Astrocyte (in vitro differentiated cells and primary cell): ENCODE results near the gene GUCY2D. TPM values are rescaled to one million over a fixed set of nuclear protein-coding genes. Genes with fewer than 3 reads are reported as not detected.
A peak's percentile ranks its signal among the peaks of the same experiment; 100 is the strongest.

Source experiments
- DNase-seq: peaks from one replicate; pipeline ENCODE4 v3.0.0-alpha.2; 2010; ENCODE audit warnings: low read depth
- FAIRE-seq: peaks from 2 replicates; lab custom pipeline; 2011; peaks lifted over from hg19 to GRCh38; lab: Jason Lieb, UNC
- H2AFZ ChIP-seq: 2 replicates; pipeline ENCODE4 v1.6.0; 2012; ENCODE audit warnings: low read depth, low read length, inconsistent platforms
- H3K27ac ChIP-seq: 2 replicates; pipeline ENCODE4 v1.5.1; 2011; ENCODE audit warnings: low read depth, low read length, inconsistent platforms
- H3K27me3 ChIP-seq: 2 replicates; pipeline ENCODE4 v1.6.0; 2011; ENCODE audit warnings: low read length, inconsistent platforms; ENCODE audit not compliant: insufficient read depth
- H3K36me3 ChIP-seq: 2 replicates; pipeline ENCODE4 v1.5.1; 2011; ENCODE audit warnings: low read length, inconsistent platforms; ENCODE audit not compliant: insufficient read depth
- H3K4me1 ChIP-seq: 2 replicates; pipeline ENCODE4 v1.5.1; 2011; ENCODE audit warnings: low read length, inconsistent platforms; ENCODE audit not compliant: insufficient read depth
- H3K4me2 ChIP-seq: 2 replicates; pipeline ENCODE4 v1.6.0; 2012; ENCODE audit warnings: low read length, inconsistent platforms
- H3K4me3 ChIP-seq: 2 replicates; pipeline ENCODE4 v1.5.1; 2011; ENCODE audit warnings: low read depth, mild to moderate bottlenecking, low read length, inconsistent platforms; ENCODE audit not compliant: insufficient read depth
- H3K79me2 ChIP-seq: 2 replicates; pipeline ENCODE4 v1.6.0; 2012; ENCODE audit warnings: mild to moderate bottlenecking, low read length, inconsistent platforms; ENCODE audit not compliant: insufficient read depth
- H3K9ac ChIP-seq: 2 replicates; pipeline ENCODE4 v1.6.0; 2012; ENCODE audit warnings: mild to moderate bottlenecking, low read length, inconsistent platforms
- H3K9me3 ChIP-seq: 2 replicates; pipeline ENCODE4 v1.5.1; 2012; ENCODE audit warnings: low read depth, mild to moderate bottlenecking, low read length, inconsistent platforms; ENCODE audit not compliant: insufficient read depth
- H4K20me1 ChIP-seq: 2 replicates; pipeline ENCODE4 v1.6.0; 2012; ENCODE audit warnings: low read length, inconsistent platforms; ENCODE audit not compliant: insufficient read depth
- H3K27ac Mint-ChIP-seq: one replicate; pipeline ENCODE4 v1.8.0; 2021; ENCODE audit warnings: mild to moderate bottlenecking, mixed read lengths; ENCODE audit not compliant: unreplicated experiment
- H3K27me3 Mint-ChIP-seq: one replicate; pipeline ENCODE4 v1.8.0; 2021; ENCODE audit warnings: low read depth, mixed read lengths; ENCODE audit not compliant: unreplicated experiment
- H3K36me3 Mint-ChIP-seq: one replicate; pipeline ENCODE4 v1.8.0; 2021; ENCODE audit warnings: low read depth, mixed read lengths; ENCODE audit not compliant: unreplicated experiment
- H3K4me1 Mint-ChIP-seq: one replicate; pipeline ENCODE4 v1.8.0; 2021; ENCODE audit warnings: low read depth, mixed read lengths; ENCODE audit not compliant: unreplicated experiment
- H3K4me3 Mint-ChIP-seq: one replicate; pipeline ENCODE4 v1.8.0; 2021; ENCODE audit warnings: mild to moderate bottlenecking, moderate library complexity, mixed read lengths; ENCODE audit not compliant: unreplicated experiment
- H3K9me3 Mint-ChIP-seq: one replicate; pipeline ENCODE4 v1.8.0; 2021; ENCODE audit warnings: mild to moderate bottlenecking, mixed read lengths; ENCODE audit not compliant: unreplicated experiment
- CTCF ChIP-seq: IDR thresholded peaks from 2 replicates; pipeline ENCODE4 v1.5.1; 2011; ENCODE audit warnings: low read depth, mild to moderate bottlenecking, inconsistent platforms, low read length, moderate library complexity; ENCODE audit not compliant: insufficient read depth
- EZH2 ChIP-seq: IDR thresholded peaks from 2 replicates; pipeline ENCODE4 v1.6.1; 2012; ENCODE audit warnings: mild to moderate bottlenecking, low read length, inconsistent platforms; ENCODE audit not compliant: insufficient read depth
- total RNA-seq: library from RNA; stranded (reverse); gene quantifications from 2 replicates; pipeline ENCODE4 v1.2.1, GENCODE V29; 2021

The GUCY2D gene
- total RNA-seq, 1 donor from 2014 or later: not detected

- no peaks in the 10 kb centered on the region for H3K36me3 Mint-ChIP-seq
Observed at GRCh38 chr17:8056232-8056975, 54.0 kb downstream of the GUCY2D start.

GRCh38 chr17:8056976-8057625 is 54.7 kb downstream of the GUCY2D start:
- FAIRE-seq (no peak), DNase-seq (no peak)
- no peaks in the 10 kb centered on the region for H3K36me3 Mint-ChIP-seq
- H3K4me1 ChIP-seq: peaks cover 9% of the 10 kb centered on the region
- H3K4me1 Mint-ChIP-seq: peaks cover 9% of the 10 kb centered on the region
- peaks cover 42% of the 10 kb centered on the region for H3K27me3 ChIP-seq
- H3K4me3 Mint-ChIP-seq: no peak overlapping the region
- no peaks in the 10 kb centered on the region for H3K36me3 ChIP-seq
- peak overlapping the region; percentile 13 for H3K4me2 ChIP-seq
- peaks cover 2% of the 10 kb centered on the region for H3K9me3 Mint-ChIP-seq
- no peak overlapping the region for H3K27ac Mint-ChIP-seq
- TF ChIP-seq EZH2 (no peak), CTCF (no peak)
- H3K4me3 ChIP-seq: no peak overlapping the region
- H2AFZ ChIP-seq: no peak overlapping the region
- H3K9me3 ChIP-seq: no peaks in the 10 kb centered on the region
- H3K79me2 ChIP-seq: no peaks in the 10 kb centered on the region
- no peak overlapping the region for H3K27ac ChIP-seq
- no peak overlapping the region for H3K9ac ChIP-seq
- peaks cover 43% of the 10 kb centered on the region for H3K27me3 Mint-ChIP-seq
- no peaks in the 10 kb centered on the region for H4K20me1 ChIP-seq

More at GRCh38 chr17:8056232-8056975, 54.0 kb downstream of the GUCY2D start:
- H4K20me1 ChIP-seq: no peaks in the 10 kb centered on the region
- no peaks in the 10 kb centered on the region for H3K9me3 ChIP-seq
- H2AFZ ChIP-seq: no peak overlapping the region
- H3K4me1 Mint-ChIP-seq: peaks cover 9% of the 10 kb centered on the region
- peaks cover 42% of the 10 kb centered on the region for H3K27me3 ChIP-seq
- no peak for TF ChIP-seq CTCF
- TF ChIP-seq EZH2: no peak
- H3K4me3 ChIP-seq: no peak overlapping the region
- H3K4me3 Mint-ChIP-seq: no peak overlapping the region
- no peak overlapping the region for H3K27ac ChIP-seq
- H3K36me3 ChIP-seq: no peaks in the 10 kb centered on the region
- no peak overlapping the region for H3K9ac ChIP-seq
- H3K9me3 Mint-ChIP-seq: peaks cover 2% of the 10 kb centered on the region
- peak overlapping the region; percentile 28 for H3K4me2 ChIP-seq
- peaks cover 36% of the 10 kb centered on the region for H3K27me3 Mint-ChIP-seq
- no peaks in the 10 kb centered on the region for H3K79me2 ChIP-seq
- peak overlapping the region; percentile 21 for H3K27ac Mint-ChIP-seq
- DNase-seq: peak; percentile 81
- FAIRE-seq: no peak
- H3K4me1 ChIP-seq: peaks cover 9% of the 10 kb centered on the region
